Frontal cortex (tissue), 4 donors: ENCODE data around the gene MBNL3. TPM values are rescaled to one million over a fixed set of nuclear protein-coding genes. Genes with fewer than 3 reads are reported as not detected.

Experiments
- DNase-seq, 2 donors: peaks; one replicate each; pipeline ENCODE4 v3.0.0; 2012; ENCODE audit warnings: low spot score in 2 of 2
- FAIRE-seq: peaks from 2 replicates; lab custom pipeline; 2012; peaks lifted over from hg19 to GRCh38; lab: Jason Lieb, UNC
- total RNA-seq: library from RNA; depleted of rRNA; stranded (reverse); fragments of >200 nt; gene quantifications from one replicate; pipeline ENCODE4 v1.2.3, GENCODE V29; 2014
- donor health status: control.
- donor health status: control.
- donor health status: control.

Gene MBNL3
- total RNA-seq, 1 donor from 2014 or later = 2.0 TPM

DNA sequence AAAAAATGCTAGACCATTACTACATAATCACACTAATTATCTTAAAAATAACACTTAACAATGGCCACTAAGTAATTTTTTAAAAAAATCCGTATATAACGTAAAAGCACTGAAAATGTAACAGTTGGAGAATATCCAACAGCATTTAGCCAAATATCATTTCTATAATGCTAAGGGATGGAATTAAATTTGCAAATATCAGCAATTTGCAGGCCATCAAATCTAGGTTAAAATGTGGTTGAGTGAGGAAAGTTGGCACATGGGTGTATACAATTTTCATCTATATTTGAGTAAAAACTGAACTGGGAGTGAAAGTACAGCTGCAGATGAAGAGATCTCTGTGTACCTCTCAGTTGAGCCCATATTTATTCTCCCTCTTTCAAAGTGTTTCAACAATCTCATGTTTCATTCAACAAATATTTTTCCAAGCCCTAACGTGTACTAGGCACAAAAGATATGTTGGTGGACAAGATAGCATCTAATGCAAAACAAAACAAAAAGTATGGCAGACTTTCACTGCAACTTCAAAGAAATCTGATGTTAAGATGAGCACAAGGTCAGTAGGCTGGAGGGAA, 63.0 kb downstream of the MBNL3 start:
- FAIRE-seq = no peak
- no peak for DNase-seq

DNA sequence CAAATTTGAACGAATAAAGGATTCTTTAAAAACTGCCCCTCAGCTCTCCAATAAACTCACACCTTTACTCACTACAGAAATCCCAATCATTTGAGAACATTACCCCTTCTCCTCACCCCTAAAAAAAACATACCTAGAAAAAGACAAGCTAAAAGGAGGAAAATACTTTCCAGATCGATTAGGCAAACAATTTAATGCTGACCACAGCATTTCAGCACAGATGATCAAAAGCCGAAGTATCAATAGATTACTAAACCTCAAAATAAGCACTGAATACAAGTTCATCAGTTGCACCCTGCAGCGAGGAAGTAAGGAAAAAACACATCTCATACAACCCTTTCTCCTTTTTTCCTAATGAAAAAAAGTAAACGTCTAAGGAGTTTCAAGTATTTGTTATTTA, 65.5 kb downstream of the MBNL3 start:
- DNase-seq = no peak
- no peak for FAIRE-seq

DNA sequence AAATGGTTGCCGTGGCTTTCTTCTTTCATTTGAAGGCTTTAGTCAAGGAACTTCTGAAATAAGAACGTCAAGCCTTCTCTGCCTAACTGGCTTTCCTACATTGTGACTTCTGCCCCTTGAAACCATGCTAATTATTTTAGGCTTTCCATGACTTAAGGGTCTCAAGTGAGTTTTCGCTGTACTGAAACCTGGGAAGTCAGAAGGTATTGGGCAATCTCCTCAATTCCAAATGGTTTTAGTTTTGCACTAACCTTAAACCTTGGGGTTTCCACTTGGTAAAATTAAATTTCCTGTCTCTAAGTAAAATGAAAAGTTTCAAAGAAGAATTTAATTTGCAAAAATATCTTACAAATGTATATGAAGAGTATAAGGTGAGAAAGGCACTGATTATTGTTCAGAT, 73.8 kb downstream of the MBNL3 start:
- DNase-seq (no peak), FAIRE-seq (no peak)

DNA sequence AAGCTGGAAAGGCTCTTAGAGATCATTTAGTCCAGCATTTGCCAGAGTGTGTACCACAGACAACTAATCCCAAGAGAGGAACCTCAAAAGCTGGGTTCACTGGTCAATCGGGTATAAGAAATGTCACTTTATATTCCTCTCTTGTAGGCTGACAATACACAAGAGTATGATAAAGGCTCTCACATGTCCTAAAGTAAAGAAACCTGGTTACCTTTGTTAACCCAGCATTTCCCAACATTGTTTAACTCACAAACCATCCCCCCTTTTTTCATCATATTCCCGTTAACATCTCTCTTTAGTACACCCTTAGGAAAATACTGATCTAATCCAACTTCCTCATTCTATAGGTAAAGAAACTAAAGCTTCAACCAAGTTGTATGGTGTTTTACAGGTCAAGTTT, 74.4 kb downstream of the MBNL3 start:
- no peak for FAIRE-seq
- no peak for DNase-seq

DNA sequence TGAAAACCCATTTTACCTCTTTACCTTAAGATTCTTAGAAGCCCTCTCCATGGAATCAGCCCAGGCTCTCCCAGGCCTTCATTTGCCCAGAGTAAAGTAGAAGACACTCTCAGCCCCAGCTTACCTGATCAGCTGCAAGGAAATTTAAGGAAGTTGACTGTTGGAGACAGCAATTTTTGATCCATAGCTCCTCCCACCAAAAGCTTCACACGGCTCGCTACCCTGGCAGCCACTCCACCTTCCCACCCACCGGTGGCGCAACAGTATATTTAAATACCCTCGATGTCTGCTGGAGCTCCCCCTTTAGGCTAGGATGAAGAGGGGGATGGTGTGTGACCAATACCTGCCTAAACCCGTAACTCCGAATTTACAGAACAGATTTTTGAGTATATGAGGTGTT, 75.4 kb downstream of the MBNL3 start:
- DNase-seq = no peak
- no peak for FAIRE-seq

DNA sequence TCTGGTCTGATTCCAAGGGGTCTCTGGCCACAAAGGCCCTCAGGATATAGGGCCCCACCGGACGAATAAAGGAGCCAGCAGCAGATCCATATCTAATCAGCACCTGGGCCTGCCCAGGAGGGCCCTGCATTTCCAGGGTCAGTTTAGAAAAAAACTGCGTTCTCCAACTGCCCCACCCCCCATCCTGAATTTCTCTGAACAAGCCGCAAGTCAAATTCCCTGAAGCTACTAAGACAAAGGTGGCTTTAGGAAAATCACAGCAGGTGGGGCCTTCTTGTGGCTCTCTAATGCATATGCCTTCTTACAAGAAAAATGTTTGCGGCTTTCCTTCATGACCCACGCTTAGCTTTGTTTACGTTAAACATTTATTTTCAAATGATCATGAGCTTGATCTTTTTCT, 76.6 kb downstream of the MBNL3 start:
- DNase-seq (no peak), FAIRE-seq (no peak)

DNA sequence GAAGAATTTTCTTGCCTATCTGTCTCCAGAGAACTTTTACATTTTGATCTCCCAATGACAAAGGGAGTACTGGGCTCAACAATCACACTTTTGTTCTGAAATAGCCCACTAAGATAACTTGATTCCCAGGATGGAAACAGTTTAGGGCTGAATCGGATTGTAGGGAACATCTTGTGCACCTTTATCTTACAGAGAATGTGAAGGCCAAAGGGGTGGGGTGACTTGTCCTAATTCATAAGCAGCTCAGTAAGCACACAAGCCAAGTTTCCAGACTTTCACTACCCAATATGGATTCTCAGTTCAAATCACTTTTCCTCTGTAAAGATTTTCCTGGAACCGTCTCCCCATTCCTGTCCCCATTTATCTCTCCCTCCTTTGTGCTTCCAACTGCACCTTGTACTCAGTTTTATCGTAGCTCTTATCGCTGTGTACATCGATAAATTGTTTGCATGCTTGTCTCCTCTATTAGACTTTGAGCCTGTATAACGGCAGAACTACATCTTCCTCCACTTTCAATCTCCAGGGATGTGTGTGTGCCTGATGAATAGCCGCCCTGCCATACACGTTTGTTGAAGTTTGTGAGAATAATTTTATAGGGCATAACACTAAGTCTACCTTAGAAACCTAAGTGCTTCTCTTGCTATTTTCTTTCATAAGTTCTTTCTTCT, 77.4 kb downstream of the MBNL3 start:
- no peak for FAIRE-seq
- no peak for DNase-seq

DNA sequence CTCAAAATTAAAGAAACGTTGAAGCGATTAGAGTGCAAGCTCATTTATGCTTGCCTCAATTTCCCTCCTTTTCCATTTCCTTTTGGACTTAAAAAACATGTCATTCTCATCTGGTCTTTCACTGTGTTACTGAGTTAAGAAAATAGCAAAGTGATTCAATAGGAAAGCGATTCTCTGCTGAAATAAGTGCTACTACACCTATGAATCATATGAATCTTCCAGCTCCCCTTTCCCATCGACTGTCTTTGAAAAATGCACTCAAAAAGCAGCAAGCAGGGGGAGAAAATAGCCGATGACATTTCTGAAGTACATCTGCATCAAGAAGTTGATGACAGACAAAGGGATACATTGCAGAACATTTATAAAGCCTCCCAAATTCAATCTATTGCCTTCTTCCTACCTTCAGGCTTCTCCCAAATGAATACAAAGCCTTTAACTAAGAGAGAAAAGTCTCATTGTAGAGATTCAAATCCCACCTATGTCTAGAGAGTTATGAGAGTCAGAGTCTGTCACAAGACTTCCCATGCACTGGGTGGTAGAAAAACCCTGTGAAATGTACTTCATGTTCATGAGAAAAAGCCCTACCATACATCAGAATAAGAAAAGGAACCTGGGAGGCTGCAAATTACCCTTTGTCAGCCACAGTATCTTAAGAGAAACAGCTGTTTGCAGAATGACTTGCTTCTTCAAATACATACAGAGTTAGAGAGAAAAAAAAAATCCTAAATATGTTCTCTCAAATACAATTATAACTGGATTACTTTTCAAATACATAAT, 78.9 kb downstream of the MBNL3 start:
- FAIRE-seq (no peak), DNase-seq (no peak)

DNA sequence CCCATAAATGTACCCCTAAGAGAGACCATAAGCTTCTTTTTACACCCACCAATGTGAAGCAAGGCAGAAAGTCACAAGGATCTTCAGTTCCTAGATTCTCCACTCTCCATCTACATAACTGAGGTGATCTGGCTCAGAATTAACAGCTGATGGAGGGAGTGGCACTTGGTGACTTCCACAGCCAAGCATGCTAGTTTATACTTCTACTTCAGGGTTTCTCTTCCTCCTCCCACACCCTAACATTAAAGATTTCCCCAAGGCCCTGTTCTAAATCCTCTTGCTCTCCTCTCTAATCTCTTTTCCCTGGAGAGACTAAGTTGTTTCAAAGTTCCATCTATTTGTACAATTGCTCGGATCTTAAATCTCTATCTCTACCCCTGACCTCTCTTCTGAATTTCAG, 81.1 kb downstream of the MBNL3 start:
- no peak for FAIRE-seq
- no peak for DNase-seq

DNA sequence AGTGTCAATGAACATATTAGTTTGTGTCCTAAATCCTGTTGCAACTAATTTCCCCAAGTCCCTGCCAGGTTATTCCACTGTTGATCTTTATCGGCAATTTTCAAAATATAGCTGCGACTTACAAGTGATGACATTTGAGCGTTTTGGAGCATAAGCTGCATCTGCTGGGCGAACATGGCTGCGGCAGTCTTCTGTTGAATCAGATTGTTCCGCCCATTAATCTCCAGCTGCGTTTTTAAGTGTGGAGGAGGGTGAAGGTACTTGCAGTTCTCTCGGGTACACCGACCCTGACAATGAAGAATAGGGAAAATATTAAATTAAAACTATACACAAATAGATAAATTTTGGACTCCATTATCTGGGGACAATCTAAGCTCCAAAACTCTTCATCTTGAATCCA, 82.7 kb downstream of the MBNL3 start:
- FAIRE-seq (no peak), DNase-seq (no peak)

DNA sequence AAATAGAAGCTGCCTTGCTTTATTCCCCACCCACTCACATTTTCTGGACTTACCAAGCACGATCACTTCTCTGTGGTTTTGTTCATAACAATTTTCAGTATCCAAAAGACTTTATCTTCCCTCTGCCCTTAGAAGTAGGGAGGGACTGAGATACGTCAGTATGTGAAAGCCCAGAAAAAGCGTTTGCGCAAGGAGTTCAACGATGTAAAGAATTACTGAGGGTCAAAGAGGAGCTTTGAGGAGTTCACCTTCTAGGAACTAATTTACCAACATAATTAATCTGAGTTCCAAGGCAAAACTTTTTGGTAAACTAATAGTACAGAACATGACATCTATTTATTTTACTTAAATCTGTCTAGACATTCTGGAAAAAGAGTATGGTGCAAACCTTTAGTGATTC, 84.6 kb downstream of the MBNL3 start:
- no peak for DNase-seq
- no peak for FAIRE-seq

DNA sequence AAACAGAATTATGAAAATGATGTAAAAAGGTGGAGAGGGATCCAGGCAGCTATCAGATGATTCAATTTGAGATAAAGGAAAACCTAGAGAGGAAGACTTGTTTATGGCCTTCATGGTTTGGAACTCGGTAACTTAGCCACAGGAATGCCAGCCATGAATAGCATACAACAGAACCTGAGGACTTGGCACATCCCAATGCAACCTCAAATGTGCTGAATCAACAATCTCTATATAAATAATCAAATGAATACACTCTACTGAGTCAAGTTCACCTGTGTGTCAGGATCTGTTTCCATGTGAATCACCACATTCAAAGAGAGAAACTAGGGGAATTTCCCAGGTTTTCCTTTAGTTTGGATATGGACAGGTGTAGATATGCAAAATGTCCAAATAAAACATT, 86.9 kb downstream of the MBNL3 start:
- DNase-seq (no peak), FAIRE-seq (no peak)

DNA sequence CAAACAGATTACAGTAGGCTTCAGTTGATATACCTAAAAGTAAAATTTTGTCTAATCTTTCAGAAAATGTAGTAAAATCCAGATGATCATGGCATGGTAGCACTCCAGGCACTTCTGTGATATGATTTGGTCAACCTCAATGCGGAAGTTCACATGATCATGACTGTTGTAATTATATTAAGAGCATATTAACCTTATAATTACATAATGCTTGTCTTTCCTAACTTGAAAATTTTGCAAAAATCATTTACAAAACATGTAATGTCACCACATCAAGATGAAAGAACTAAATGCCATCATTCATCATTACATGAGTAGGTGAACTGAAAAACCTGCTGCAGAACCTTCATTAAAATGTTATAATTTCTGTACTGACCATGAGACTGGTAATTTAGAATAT, 88.1 kb downstream of the MBNL3 start:
- DNase-seq (no peak), FAIRE-seq (no peak)

DNA sequence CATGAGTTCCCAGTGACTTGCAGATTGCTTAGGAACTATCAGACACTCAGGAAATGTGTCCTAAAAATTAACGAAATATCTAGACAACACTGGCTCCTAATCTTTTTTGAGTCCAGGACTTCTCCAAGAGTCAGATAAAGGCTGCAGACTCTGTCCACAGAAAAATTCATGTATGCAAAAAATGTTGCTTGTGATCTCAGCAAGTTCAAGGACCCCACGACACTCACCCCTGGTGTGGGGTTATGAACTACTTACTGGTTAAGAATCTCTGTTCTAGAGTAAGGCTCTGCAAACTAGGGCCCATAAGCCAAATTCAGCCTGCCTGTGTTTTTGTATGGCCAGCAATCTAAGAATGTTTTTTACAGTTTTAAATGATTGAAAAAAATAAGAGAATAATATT, 93.2 kb downstream of the MBNL3 start:
- FAIRE-seq = no peak
- no peak for DNase-seq

DNA sequence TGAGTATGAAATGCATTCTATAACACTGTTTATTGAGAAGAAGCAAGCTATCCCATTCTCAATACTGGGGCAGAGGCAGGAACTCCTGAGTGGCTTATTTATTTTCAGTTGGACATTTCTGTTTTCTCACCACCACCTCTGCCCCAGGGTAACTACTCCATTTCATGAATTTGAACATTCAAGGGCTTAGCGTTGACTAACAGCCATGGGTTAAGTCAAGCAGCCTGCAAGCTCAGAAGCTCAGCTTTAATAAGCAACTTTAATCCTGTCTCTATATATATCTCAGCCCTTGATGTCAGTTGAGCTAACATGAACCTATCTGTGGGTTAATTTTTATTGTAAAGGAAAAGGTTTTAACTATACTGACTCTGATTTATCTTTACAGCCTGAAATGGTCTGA, 93.8 kb downstream of the MBNL3 start:
- DNase-seq (no peak), FAIRE-seq (no peak)

DNA sequence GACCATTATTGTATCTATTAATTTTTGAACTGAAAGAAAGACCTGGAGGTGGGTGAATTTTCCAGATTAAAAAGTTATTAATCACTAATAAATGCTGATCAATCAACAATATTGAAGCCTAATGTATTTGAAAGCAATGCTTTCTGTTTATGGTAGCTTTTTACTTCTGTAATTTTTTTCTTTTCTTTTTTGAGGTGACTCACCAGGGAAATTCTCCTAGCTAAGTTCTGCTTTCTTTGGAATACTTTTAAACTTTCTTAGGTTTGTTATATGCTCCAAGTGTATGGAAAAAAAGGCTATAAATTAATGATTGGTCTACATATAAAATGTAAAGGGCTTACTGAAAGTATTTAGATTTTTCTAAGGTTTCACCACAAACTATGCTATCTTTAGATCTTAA, 94.2 kb downstream of the MBNL3 start:
- no peak for DNase-seq
- FAIRE-seq = no peak

DNA sequence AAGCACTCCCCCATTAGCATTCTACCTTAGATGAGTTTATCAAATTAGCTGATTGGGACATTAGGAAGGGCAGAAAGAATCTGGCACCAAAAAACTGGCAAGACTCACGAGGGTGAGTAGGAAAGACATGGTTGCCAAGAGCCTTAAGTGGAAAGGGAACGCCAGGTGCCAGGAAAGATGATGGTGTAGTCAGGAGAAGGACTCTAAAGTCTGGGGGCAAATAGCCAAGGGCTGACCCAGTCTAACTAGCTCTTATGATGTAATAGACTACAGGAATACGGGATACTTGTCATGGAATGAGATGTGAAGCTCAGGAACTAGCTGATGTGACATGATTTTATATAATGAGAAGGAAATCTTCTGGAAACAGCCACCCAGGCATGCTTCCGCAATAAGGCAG, 94.8 kb downstream of the MBNL3 start:
- FAIRE-seq = no peak
- DNase-seq = no peak

DNA sequence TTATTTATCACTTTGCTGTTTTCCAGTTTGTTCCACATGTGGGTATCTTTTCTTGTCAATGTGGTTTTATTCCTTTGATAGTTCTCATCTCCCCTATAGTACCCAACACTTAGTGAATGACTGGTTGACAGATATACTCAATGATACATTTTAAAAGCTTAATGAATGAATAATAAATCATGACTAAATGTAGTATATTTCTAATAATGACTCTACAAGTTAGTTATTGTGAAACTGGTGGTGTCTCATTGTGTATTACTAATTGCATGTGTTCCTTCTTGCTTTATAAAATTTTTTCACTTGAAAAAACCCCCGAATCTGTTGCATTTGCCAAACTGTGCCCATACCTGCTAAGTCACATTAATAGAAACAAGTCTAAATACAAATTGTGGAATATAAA, 95.4 kb downstream of the MBNL3 start:
- FAIRE-seq (no peak), DNase-seq (no peak)

DNA sequence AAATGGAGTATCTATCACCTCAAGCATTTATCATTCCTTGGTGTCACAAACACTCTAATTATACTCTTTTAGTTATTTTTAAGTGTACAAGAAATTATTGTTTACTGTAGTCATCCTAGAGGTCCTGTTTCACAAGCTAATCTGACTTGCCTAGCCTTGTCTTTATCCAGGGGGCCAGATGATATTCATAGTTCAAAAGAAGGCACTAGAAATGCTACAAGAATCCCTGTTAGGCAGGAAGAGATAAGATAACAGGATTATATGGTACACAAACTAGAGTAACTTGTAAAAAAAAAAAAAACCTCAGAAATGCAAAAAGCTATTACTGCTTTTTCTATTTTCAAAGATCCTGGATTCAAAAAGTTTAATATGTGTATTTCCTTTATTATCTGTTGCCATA, 95.8 kb downstream of the MBNL3 start:
- FAIRE-seq (no peak), DNase-seq (no peak)

DNA sequence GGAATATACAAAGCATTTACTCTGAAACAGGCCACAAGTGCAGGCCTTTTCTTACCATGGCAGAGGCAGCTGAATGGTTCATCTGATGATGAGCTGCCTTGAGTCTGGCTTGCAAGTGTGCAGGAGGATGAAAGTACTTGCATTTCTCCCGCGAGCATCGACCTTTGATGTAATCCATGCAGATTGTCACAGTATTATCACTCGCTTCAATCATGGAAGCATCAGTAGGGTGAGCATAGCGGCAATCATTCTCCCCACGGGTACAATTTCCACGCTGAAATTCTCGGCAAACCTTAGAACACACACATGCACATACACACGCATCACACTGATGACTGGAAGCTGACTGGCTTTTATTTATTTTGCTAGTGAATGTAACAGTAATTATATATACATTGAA, 98.0 kb downstream of the MBNL3 start:
- FAIRE-seq = no peak

DNA sequence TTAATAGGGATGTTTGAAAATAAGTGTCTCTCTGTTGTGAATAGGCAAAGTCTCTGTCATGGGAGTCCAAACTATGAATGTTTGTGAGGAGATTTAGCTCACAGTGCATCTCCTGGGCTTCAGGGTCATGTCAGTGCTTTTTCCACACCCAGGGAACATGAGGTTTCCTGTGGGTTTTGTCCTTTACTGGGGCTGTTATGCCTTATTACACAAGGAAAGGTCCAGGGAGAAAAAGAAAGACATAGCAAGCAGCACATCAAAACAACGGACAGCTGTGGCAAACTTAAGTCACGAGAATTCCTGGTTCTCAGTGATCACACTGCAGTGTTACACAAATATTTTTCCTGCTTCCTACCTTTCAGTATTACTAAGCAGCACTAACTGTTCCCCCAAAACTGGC, 99.4 kb downstream of the MBNL3 start:
- FAIRE-seq (no peak), DNase-seq (no peak)

More for the DNA sequence above, 98.0 kb downstream of the MBNL3 start:
- no peak for DNase-seq

DNA sequence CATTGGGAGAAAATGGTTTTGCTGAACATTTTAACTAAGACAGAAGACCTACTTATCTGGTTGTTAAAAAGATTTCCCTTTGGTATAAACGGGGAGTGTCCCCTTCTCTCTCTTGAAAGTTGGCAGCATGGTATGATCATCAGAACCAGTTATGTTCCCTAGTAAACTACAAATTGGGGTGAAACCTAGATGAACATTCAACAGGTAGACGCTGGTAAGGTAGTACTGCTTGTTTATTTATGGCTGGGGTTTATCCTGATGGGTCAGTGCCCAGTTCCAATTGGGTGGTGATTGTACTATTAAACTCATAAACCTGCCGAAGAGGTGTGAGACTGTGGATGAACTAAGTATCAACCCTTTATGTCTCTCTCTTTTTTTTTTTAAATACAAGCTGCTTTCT, 100.5 kb downstream of the MBNL3 start:
- DNase-seq (no peak), FAIRE-seq (no peak)
